HG03108 (cell line): ENCODE results near the gene CELF4.

Experiments used
- ATAC-seq: cut with Tn5 transposase; IDR thresholded peaks from one replicate; pipeline ENCODE4 v1.9.1; 2021; ENCODE audit warnings: moderate library complexity; ENCODE audit not compliant: unreplicated experiment

CELF4 gene

GRCh38 chr18:37527395-37527794, 38.2 kb downstream of the CELF4 start:
- ATAC-seq: no peak

GRCh38 chr18:37525262-37525585, 40.4 kb downstream of the CELF4 start:
- no peak for ATAC-seq

- no peak for ATAC-seq
These were observed 40.9 kb downstream of the CELF4 start for GRCh38 chr18:37524498-37525261.

GRCh38 chr18:37524139-37524497, 41.5 kb downstream of the CELF4 start:
- no peak for ATAC-seq

- no peak for ATAC-seq
These were observed 43.8 kb downstream of the CELF4 start for GRCh38 chr18:37521510-37522465.

GRCh38 chr18:37520508-37520907, 45.1 kb downstream of the CELF4 start:
- no peak for ATAC-seq

- ATAC-seq: no peak
These were observed 46.0 kb downstream of the CELF4 start for GRCh38 chr18:37519510-37520135.

- no peak for ATAC-seq
These were observed 49.2 kb downstream of the CELF4 start for GRCh38 chr18:37516361-37516853.

- ATAC-seq: no peak
These were observed 50.6 kb downstream of the CELF4 start for GRCh38 chr18:37514953-37515352.

GRCh38 chr18:37512400-37512799, 53.2 kb downstream of the CELF4 start:
- ATAC-seq: no peak

- ATAC-seq: no peak
These were observed 53.8 kb downstream of the CELF4 start for GRCh38 chr18:37511721-37512298.

- no peak for ATAC-seq
These were observed 56.0 kb downstream of the CELF4 start for GRCh38 chr18:37509600-37509999.

- no peak for ATAC-seq
These were observed 57.4 kb downstream of the CELF4 start for GRCh38 chr18:37508207-37508606.

GRCh38 chr18:37507239-37507638, 58.4 kb downstream of the CELF4 start:
- no peak for ATAC-seq

GRCh38 chr18:37506001-37506400, 59.6 kb downstream of the CELF4 start:
- no peak for ATAC-seq

GRCh38 chr18:37505321-37505720, 60.3 kb downstream of the CELF4 start:
- ATAC-seq: no peak

- no peak for ATAC-seq
These were observed 63.0 kb downstream of the CELF4 start for GRCh38 chr18:37502601-37503000.

GRCh38 chr18:37502036-37502435, 63.6 kb downstream of the CELF4 start:
- no peak for ATAC-seq

GRCh38 chr18:37501136-37501535, 64.5 kb downstream of the CELF4 start:
- ATAC-seq: no peak

- ATAC-seq: no peak
These were observed 65.7 kb downstream of the CELF4 start for GRCh38 chr18:37499913-37500312.

- no peak for ATAC-seq
These were observed 66.6 kb downstream of the CELF4 start for GRCh38 chr18:37499044-37499443.
